DOHH2 (cell line): ENCODE measurements around the gene KCNG4.

Source experiments
- CTCF ChIP-seq: fragments of 200-600 bp; sonication (generic); IDR thresholded peaks from one replicate; pipeline ENCODE4 v1.5.1; 2014; ENCODE audit warnings: antibody characterized with exemption, mild to moderate bottlenecking, low read depth, low read length; ENCODE audit not compliant: poor library complexity, severe bottlenecking
- EZH2phosphoT487 ChIP-seq: fragments of 200-600 bp; sonication (generic); IDR thresholded peaks from 2 replicates; pipeline ENCODE4 v1.6.1; 2017; ENCODE audit warnings: borderline replicate concordance, mild to moderate bottlenecking, antibody characterized with exemption, low read length, moderate library complexity, mixed read lengths

- TF ChIP-seq CTCF, result no peak
- TF ChIP-seq EZH2phosphoT487, result no peak
These were observed 60.0 kb downstream of the KCNG4 start for GRCh38 chr16:84179612-84180320.
